Sigmoid colon (tissue), 7 donors: ENCODE data around the gene VEPH1. TPM values are rescaled to one million over a fixed set of nuclear protein-coding genes. Genes with fewer than 3 reads are reported as not detected.

Experiments used
- DNase-seq: peaks from one replicate; pipeline ENCODE4 v3.0.0-alpha.2; 2019
- H3K27ac ChIP-seq, 4 donors: fragments of 200-600 bp; sonication (generic); one replicate each; pipeline ENCODE4 v1.5.1; 2016 to 2019; ENCODE audit warnings: mild to moderate bottlenecking in 1 of 4
- H3K27me3 ChIP-seq, 3 donors: fragments of 200-600 bp; sonication (generic); one replicate each; pipeline ENCODE4 v1.5.1; 2019; ENCODE audit warnings: mild to moderate bottlenecking in 1 of 3
- H3K36me3 ChIP-seq, 4 donors: fragments of 200-600 bp; sonication (generic); one replicate each; pipeline ENCODE4 v1.5.1; 2016 to 2019
- H3K4me1 ChIP-seq, 4 donors: fragments of 200-600 bp; sonication (generic); one replicate each; pipeline ENCODE4 v1.5.1; 2017 to 2019
- H3K4me3 ChIP-seq, 4 donors: fragments of 200-600 bp; sonication (generic); one replicate each; pipeline ENCODE4 v1.5.1; 2017 to 2019; ENCODE audit warnings: mild to moderate bottlenecking in 2 of 4, moderate library complexity in 1 of 4
- H3K9me3 ChIP-seq, 4 donors: fragments of 200-600 bp in 3 of 4; sonication (generic) in 3 of 4; one replicate each; pipeline versions ENCODE4 v1.5.1 to v1.6.1; 2013 to 2019
- EP300 ChIP-seq, 4 donors: sonication (generic); formaldehyde crosslinking; IDR thresholded peaks; one replicate each; pipeline ENCODE4 v1.6.1; 2017; ENCODE audit warnings: antibody characterized with exemption in 4 of 4
- POLR2A ChIP-seq, 2 donors: fragments of 450-650 bp; IDR thresholded peaks; one replicate each; pipeline ENCODE4 v1.6.1; 2016; ENCODE audit warnings: antibody characterized with exemption in 2 of 2, mild to moderate bottlenecking in 2 of 2, moderate library complexity in 2 of 2
- POLR2AphosphoS5 ChIP-seq, 4 donors: sonication (generic); formaldehyde crosslinking; IDR thresholded peaks; one replicate each; pipeline ENCODE4 v1.6.1; 2017; ENCODE audit warnings: antibody characterized with exemption in 4 of 4
- WGBS, 2 donors: extraction: QIAGEN DNeasy Blood & Tissue Kit; methylation state at CpG; one replicate each; pipeline ENCODE4 v1.1.7; 2013; 5-methylcytosine and 5-hydroxymethylcytosine counted together
- intact Hi-C: fragments of 100-400 bp; cut with DNase I; formaldehyde crosslinking; loops from one replicate; pipeline ENCODE4 v1.15.1; 2023
- polyA plus RNA-seq, 3 donors: library from polyadenylated mRNA; stranded (reverse); fragments of 200-250 nt; gene quantifications; one replicate each; pipeline ENCODE4 v1.2.3, GENCODE V29; 2013
- total RNA-seq, 4 donors: library from RNA; depleted of rRNA; stranded (reverse); fragments of >200 nt; gene quantifications; one replicate each; pipeline ENCODE4 v1.1.0, GENCODE V29; 2016
- TF ChIP-seq, protein P1 (sequence below), 4 experiments: fragments of 450-650 bp in 3 of 4; fragments of 200-600 bp in 1 of 4; IDR thresholded peaks; one replicate each; pipeline ENCODE4 v1.5.1; 2016 to 2019; ENCODE audit warnings: antibody characterized with exemption in 4 of 4, mild to moderate bottlenecking in 3 of 4, moderate library complexity in 2 of 4
- donor health status: healthy with polysubstance abuse.
- donor health status: Bipolar disorder and iron deficiency.
- donor health status: healthy.

Gene VEPH1
- total and polyA plus RNA-seq, 7 donors: 0.14 to 1.8 (median 0.87) TPM; not detected in 1

DNA sequence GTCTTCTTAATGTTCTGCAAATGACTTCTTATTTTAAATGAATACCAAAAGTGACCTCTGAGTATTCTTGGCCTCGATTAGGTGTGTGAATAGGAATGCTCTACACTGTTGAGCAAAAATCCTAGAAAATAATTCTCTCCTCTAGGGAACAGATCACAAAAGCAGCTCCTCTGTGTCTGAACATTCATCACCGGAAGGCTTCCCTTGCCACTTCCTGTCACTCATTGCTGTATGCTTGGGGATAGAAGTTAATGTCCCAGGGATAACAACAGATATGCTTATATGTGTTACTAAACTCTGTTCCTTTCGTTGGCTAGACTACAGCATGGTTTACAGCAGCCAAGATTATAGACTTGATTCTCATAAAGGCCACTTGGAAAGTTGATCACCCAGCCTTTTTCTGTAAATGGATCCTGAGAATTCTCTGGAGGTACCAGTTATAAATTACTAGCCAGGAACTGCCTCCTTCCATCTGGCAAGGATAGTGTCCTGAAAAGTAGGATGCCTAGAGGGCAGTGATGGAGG is 82.5 kb downstream of the VEPH1 start:
- H3K4me1 ChIP-seq: no peaks in the 10 kb centered on the region
- H3K27me3 ChIP-seq: no peaks in the 10 kb centered on the region
- intact Hi-C loops: no loop called here
- TF ChIP-seq EP300 (IDR thresholded peaks at IDR 0.05) (no peak), POLR2AphosphoS5 (IDR thresholded peaks at IDR 0.05) (no peak), POLR2A (IDR thresholded peaks at IDR 0.05) (no peak)
- TF ChIP-seq, protein P1, sequence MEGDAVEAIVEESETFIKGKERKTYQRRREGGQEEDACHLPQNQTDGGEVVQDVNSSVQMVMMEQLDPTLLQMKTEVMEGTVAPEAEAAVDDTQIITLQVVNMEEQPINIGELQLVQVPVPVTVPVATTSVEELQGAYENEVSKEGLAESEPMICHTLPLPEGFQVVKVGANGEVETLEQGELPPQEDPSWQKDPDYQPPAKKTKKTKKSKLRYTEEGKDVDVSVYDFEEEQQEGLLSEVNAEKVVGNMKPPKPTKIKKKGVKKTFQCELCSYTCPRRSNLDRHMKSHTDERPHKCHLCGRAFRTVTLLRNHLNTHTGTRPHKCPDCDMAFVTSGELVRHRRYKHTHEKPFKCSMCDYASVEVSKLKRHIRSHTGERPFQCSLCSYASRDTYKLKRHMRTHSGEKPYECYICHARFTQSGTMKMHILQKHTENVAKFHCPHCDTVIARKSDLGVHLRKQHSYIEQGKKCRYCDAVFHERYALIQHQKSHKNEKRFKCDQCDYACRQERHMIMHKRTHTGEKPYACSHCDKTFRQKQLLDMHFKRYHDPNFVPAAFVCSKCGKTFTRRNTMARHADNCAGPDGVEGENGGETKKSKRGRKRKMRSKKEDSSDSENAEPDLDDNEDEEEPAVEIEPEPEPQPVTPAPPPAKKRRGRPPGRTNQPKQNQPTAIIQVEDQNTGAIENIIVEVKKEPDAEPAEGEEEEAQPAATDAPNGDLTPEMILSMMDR (IDR thresholded peaks at IDR 0.05): no peak
- DNase-seq: no peak
- WGBS, 2 donors: 67 to 73% methylated on average over 3 of the region's 3 CpGs
- H3K27ac ChIP-seq: no peak overlapping the region
- peaks cover 0 to 2% (median 0%) of the 10 kb centered on the region in 4 donors for H3K9me3 ChIP-seq
- no peak overlapping the region for H3K4me3 ChIP-seq
- no peaks in the 10 kb centered on the region for H3K36me3 ChIP-seq

DNA sequence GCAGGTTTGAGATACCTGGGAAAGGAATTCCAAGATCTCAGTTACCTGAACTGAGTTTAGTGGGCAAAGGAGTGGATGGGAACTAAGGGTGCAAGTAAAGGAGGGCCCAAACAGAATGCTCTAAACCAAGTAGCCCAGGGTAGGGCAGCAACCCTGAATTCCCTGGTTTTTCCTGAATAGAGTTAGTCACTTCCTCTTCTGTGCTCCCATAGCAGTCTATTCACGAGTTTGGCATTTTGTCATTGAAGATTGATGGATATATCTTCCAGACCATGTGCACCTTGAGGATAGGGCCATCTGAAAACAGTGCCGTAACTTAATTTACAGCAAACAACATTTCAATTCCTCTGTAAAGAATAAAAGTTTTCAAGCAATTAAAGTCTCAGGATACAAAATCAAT is 85.1 kb downstream of the VEPH1 start:
- H3K27me3 ChIP-seq: no peaks in the 10 kb centered on the region
- no peak overlapping the region for H3K4me3 ChIP-seq
- WGBS, 2 donors: 68 to 81% methylated on average over 2 of the region's 2 CpGs
- no peaks in the 10 kb centered on the region for H3K4me1 ChIP-seq
- no peak for DNase-seq
- no peaks in the 10 kb centered on the region for H3K9me3 ChIP-seq
- intact Hi-C loops: no loop called here
- TF ChIP-seq POLR2A (IDR thresholded peaks at IDR 0.05) (no peak), POLR2AphosphoS5 (IDR thresholded peaks at IDR 0.05) (no peak), EP300 (IDR thresholded peaks at IDR 0.05) (no peak)
- TF ChIP-seq, protein P1 (IDR thresholded peaks at IDR 0.05): no peak
- no peak overlapping the region for H3K27ac ChIP-seq
- H3K36me3 ChIP-seq: no peaks in the 10 kb centered on the region

DNA sequence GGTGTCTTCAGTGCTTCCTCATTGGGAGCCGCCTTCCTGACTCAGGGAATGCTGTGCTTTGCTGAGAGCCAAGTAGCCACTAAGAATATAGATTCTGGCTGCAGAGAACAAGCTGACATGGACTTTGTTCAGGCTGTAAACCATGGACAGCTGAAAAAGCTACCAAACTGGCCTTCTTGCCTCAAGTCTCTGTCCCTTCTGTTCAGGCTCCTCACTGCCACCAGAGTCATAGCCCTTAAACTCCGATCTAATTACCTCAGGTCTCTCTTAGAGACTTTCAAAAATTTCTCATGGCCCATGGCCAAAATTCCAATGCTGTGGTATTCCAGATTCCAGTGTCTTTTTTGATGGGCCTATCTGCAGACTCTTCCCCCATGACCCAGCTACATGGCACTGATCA is 86.0 kb downstream of the VEPH1 start:
- Histone ChIP-seq H3K4me1 (no peaks in the 10 kb centered on the region), H3K4me3 (no peak overlapping the region), H3K9me3 (no peaks in the 10 kb centered on the region), H3K27ac (no peak overlapping the region), H3K27me3 (no peaks in the 10 kb centered on the region), H3K36me3 (no peaks in the 10 kb centered on the region)
- DNase-seq: no peak
- intact Hi-C loops: no loop called here
- TF ChIP-seq EP300 (IDR thresholded peaks at IDR 0.05) (no peak), POLR2A (IDR thresholded peaks at IDR 0.05) (no peak), POLR2AphosphoS5 (IDR thresholded peaks at IDR 0.05) (no peak)
- TF ChIP-seq, protein P1 (IDR thresholded peaks at IDR 0.05): no peak
- WGBS, 2 donors: 44 to 83% methylated on average over 2 of the region's 2 CpGs

DNA sequence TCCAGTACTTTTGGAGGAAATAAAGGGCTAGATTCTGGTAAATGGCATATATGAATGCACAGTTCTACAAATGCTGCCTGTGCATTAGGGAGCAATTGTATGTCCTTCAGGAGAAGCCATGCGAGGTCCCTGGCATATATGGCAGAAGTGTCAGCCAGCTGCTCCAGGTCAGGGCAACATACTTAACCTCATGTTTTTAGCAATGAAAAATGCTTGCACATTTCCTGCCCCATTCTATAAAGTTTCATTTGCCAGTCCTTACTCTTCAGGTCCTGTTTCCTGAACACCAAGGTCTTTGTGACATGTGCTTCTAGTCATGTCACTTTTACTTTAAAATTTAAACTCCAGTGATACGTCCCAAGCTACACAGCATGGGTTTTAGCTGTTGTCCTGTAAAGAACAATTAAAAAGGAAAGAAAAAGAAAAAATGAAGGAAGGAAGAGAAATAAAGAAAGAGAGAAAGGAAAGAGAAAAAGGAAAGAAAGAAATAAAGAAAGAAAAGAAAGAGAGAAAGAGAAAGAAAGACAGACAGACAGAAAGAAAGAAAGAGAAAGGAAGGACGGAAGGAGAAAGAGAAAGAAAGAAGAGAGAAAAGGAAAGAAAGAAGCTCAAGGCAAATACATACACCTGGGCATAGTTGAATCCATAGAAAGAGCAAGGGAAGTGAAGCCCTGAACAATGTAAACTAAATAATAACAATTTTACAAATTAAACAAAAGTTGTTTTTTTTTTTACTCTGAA is 86.7 kb downstream of the VEPH1 start:
- H3K27ac ChIP-seq: no peak overlapping the region
- 78 to 85% methylated on average over 3 of the region's 3 CpGs for WGBS, 2 donors
- no peaks in the 10 kb centered on the region for H3K9me3 ChIP-seq
- no peak for TF ChIP-seq POLR2AphosphoS5 (IDR thresholded peaks at IDR 0.05)
- TF ChIP-seq POLR2A (IDR thresholded peaks at IDR 0.05): no peak
- no peak for TF ChIP-seq EP300 (IDR thresholded peaks at IDR 0.05)
- TF ChIP-seq, protein P1 (IDR thresholded peaks at IDR 0.05): no peak
- H3K4me3 ChIP-seq: no peak overlapping the region
- H3K27me3 ChIP-seq: no peaks in the 10 kb centered on the region
- no peak for DNase-seq
- no peaks in the 10 kb centered on the region for H3K36me3 ChIP-seq
- H3K4me1 ChIP-seq: no peaks in the 10 kb centered on the region
- intact Hi-C loops: no loop called here
